NCI-H2107 treated with DMSO at 0.1 percent for 48 hours (cell line): Measurements from ENCODE around the gene TUBGCP2.
A peak's percentile ranks its signal among the peaks of the same experiment; 100 is the strongest.
"Not testable (repeated sequence)": the region's sequence is repeated elsewhere in the genome, so short reads cannot be mapped to it uniquely, and the experiment has no call there.

Experiments
- DNase-seq: peaks from one replicate; lab custom pipeline; 2025; ENCODE audit not compliant: unreplicated experiment; lab: John Stamatoyannopoulos, UW

The TUBGCP2 gene

DNA sequence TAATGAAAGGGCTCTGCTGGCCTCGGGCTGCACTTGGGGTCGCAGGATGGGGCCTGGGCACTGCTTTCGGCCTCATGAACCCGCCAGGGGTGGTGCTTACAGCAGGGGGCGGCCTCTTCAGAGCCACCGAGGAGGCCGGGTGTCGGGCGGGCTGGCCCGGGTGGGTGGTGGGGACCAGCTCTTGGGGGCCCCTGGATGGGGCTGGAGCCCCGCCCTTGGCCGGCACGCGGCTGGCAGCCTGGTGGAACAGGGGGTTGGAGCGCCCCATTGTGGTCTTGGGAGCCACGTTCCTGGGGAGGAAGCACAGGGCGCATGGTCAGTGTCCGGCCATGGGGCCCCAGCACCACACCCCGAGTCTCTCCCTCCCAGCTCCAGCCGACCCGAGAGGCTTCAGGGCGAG, 40.8 kb downstream of the TUBGCP2 start:
- DNase-seq = no peak

DNA sequence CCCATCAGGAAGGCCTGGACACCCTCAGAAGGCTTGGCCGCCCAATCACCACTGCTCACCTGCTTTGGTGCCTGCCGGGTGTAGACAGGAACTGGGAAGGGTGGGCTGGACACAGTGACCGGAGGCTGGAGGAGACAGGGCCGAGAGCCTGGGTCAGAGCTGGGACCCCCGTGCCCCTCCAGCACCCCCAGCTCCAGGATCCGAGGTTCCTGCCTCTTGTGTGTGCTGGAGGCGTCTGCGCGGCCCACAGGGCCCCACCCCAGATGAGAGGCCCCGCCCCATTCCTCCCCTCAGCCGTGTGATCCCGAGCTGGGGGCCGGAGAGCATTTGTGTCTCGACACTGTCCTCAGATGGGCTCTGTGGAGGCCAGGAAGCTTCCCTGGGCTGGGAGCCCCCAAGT, 41.4 kb downstream of the TUBGCP2 start:
- no peak for DNase-seq

DNA sequence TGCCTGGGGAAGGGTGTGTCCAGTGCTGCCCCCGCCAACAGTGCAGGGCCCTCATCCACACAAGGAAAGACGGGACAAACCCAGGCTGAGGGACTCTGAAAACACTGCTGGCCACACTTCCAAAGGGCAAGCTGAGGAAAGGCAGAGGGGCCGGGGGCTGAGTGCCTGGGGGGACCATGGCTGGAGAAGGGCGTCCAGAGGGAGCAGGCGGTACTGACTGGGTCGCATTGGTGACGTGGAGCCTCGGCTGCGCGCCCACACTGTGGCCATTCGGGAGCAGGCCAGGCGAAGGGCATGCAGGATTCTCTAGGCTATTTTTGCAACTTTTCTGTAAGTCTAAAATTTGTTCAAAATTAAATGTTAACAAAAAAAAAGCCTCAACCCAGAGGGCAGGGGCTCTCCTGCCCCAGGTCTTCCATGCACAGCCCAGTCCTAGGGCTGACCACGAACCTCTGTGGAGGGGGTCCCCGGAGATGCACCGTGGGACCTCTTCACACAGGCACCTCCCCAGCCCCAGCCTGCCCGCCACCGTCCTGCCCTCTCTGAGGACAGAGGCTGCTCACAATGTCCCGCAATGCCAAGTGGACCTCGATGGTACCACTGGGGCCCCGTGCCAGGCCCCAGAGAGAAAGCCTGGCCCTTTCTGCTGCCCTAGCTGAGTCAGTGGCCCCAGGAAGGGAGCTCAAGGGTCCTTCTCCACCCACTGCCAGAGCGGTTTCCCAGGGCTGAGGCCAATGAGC, 42.4 kb downstream of the TUBGCP2 start:
- no peak for DNase-seq

DNA sequence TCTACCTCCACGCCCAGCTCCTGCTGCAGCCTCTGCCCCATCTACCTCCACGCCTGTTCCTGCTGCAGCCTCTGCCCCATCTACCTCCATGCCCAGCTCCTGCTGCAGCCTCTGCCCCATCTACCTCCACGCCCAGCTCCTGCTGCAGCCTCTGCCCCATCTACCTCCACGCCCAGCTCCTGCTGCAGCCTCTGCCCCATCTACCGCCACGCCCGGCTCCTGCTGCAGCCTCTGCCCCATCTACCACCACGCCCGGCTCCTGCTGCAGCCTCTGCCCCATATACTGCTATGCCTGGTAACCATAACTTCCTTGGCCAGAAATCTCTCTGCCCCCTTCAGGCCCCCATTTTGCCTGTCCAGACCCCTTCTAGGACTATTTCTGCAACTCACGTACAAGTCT, 43.6 kb downstream of the TUBGCP2 start:
- not testable (repeated sequence) for DNase-seq

DNA sequence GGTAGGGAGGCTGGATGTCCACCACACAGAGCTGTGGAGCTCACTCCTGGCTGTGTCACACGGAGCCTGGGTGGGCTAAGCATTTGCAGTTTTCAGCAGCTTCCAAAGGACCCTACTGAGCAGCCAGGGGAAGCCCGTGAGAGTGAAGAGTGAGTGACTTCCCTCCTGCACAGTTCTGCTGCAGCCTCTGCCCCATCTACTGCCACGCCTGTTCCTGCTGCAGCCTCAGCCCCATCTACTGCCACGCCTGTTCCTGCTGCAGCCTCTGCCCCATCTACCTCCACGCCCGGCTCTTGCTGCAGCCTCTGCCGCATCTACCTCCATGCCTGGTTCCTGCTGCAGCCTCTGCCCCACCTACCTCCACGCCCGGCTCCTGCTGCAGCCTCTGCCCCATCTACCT, 44.2 kb downstream of the TUBGCP2 start:
- DNase-seq = no peak

DNA sequence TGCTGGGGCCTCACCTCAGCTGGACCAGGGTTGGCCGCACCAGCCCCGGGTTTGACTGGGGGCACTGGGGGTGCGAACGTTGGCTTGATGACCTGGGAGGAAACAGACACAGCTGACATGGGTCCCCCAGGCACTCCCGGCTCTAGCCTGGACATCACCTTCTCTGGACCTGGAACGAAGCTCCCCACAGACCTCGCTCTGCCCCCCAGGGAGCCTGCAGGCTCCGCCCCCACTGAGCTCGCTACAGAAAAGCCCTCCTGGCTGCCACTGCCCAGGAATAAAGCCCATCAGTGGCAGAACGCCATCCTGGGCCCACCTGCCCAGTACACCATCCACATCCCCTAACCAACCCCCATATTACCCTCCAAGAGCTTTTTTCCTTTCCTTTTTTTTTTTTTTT, 45.0 kb downstream of the TUBGCP2 start:
- no peak for DNase-seq

DNA sequence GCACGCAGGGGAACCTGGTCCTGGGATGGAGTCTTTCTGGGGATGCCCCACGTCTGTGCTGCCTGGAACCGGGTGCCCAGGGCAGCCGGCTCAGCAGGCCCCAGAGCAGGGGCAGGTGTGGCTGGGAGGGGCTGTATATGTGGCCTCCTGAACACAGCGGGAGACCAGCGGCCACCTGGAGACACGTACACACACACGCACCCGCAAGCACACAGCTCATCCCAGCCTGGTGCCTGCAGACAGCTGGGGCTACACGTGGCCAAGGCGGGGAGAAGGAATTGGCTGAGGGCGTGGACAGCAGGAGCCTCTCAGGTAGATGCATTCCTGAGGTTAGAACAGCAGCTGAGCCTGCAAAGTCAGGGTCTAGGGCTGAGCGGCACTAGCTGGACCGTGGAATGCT, 46.0 kb downstream of the TUBGCP2 start:
- DNase-seq = peak; percentile 10

DNA sequence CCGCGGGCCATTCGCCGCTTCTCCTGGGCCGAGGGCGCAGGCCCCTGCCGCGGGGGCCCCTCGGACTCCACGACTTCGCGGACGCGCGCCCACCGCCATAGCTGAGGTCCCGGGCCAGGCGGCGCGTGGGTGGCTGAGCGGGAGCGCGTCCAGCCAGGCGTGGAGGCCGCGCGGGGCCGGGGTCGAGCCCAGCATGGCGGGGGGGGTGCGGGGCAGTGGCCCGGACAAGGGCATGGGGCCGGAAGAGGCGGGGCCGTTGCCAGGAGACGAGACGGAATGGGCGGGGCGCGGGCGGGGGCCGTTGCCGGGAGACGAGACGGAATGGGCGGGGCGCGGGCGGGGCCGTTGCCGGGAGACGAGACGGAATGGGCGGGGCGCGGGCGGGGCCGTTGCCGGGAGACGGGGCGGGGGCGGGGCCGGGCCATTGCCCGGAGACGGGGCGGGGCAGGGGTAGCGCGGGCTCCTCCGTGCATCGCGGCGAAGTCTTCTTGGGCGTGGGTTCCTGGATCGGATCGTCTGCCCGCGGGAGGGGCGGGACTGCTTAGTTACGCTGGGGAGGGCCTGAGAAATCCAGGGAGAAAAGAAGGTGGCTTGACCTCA, 46.8 kb downstream of the TUBGCP2 start:
- no peak for DNase-seq

DNA sequence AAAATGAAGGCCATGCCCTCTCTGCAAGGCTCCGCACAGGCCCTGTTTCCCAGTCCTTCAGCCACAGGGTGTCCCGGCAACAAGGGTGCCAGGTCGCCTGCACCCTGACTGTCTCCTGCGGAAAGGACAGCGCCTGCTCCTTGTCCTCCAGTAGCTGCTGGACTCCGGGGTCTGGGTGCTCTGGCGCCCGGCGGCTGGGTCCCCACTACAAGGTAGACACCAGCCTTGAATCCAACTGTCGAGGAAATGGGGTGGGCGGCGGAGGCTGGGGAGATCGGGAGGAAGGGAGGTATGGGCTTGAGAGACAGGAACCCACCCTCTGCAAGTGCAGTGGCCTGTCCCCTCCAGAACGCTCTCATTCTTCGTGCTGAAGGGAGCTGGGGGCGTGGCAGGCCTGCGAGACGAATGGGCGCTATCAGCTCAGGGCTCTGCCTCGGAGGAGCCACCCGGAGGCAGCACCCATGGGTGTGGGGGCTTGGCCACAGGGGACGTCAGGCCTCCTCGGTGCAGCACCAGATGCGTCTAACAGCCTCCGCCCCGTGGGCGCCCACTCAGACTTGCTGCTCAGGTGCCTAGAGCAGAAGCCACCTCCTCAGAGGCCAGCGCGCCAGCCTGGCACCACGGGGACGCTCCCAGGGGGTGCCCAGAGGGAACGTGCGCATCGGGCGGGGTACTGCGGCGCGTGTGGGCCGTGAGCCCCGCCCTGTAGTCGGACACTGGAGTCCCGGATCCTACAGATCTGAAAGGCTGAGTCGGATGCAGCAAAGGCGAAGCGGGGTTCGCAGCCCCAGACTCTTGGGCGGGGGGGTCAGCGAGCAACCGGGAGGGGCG, 47.6 kb downstream of the TUBGCP2 start:
- no peak for DNase-seq

DNA sequence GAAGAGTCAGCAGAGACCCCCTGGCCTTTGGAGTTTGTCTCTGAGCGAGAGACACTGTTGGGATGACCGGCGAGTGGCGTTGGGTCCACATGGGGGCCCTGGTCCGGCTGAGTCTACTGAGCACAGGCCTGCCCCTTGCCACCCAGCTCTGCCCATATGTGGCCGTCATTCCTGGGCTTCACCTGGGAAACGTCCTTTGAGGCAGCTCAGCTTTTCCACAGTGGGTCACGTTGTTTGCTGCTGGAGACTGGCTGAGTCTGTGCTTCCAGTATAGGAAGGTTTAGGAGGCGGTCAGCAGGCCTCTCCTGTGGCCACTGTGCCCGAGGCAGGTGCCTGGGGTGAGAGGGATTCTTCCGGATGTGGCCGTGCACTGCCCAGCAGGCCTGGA, 49.1 kb downstream of the TUBGCP2 start:
- DNase-seq = no peak

DNA sequence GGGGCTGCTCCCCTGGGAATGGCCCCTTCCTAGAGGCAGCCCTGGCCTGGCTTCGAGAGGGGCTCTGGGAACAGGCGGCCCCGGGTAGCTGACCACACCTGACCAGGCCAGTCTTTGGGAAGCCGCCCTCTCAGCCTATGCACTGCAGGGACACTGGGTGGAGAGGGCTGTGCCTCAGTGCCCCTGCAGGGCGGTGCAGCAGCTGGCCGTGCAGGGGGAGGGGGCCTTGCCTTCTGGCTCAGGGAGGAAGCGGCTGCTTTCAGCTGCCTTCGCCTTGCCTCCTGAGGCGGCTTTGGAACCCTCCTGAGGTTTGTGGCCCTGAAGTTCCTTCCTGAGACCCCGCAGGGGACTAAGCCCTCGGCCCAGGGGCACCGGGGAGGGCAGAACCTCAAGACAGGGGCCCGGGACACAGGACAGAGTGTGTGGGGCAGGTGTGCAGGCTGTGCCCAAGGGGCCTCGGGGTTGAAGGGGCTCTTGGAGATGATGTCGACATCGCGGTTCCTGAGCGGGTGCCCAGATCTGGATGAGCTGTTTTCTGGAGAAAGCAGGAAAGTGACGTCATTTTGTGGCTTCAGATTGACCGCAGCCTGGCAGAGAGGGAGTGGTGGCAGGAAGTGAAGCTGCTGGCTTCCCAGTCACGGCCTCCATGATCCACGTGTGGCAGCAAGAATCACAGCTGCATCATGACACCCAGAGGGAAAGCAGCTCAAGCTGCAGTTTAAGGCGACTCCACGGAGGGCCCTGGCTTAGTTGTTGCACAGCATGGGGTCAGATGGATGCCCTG, 49.7 kb downstream of the TUBGCP2 start:
- peak; percentile 18 for DNase-seq

DNA sequence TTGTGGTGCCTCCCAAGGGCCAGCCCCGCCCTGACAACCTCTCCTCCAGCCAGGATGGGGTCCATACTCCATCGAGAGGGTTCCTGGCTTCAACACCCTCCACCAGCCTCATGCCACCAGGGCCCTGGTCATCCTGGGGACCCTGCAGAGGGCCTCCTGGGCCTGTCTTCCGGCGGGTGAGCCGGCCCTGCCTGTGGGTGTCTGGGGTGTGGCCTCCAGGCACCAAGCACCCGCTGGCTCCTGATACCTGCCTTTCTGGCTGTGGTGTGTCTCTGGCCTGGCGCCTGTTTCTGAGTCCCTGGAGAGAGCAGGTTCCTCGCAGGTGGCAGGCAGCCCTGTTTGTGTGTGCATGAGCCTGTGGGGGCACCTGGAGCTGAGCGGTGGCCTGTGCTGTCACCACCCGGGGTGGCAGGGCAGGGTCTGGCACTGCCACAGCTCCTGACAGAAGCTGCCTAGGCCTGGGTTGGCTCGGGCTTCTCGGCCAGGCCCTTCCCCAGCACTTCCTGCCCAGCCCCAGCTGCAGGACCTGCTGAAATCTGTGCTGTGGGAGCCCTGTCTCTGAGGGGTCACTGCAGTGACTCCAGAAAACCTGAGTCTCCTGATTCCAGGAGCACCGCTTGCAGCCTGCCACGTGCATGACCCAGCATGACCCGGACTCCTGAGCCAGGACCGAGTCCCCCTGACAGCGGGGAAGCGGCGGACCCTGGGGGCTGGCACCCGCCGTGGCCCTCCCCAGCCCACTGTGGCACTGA, 50.4 kb downstream of the TUBGCP2 start:
- DNase-seq = peak; percentile 49

DNA sequence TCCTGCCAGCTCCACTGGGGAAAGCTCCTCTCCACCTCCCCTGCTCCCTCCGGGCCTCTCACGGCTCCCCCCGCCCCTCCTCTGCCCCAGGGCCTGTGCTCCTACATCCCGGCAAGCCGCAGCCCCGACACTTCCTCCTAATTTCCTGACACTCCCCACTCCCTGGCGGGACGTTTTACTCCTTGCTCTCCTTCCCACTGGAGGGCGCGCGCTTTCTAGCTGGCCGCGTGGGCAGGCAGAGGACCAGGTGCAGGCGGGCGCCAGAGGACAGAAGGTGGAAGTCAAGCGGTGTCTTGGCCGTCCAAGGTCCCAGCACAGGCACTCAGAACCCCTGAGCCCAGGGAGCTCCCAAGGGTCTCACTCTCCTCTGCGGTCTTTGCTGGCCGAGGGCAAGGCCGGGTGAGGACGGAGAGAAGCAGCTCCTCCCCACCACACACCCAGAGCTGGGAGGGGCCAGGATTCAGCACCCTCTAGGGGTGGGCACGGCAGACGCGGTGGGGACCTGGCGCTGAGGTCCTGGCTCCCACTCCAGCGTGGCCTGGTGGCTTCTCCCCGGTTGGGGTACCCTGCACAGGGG, 51.1 kb downstream of the TUBGCP2 start:
- DNase-seq = no peak

DNA sequence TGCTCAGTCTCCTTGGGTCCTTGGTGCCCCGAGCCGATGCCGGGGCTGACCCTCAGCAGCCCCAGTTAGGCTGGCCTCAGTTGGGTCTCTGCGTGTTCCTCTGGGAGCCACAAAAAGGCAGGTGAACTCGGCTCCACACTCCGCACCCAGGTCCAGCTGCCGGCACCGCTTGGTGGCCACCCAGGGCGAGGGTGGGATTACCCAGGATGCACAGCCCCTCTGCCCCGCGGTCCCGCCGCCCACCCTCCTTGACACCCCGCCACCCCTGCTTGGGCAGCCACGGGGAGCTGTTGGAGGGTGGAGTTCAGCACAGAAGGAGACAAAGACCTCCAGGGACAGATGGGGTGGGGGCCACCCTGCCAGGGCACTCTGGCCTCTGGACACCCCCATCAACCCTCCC, 53.3 kb downstream of the TUBGCP2 start:
- DNase-seq = no peak

DNA sequence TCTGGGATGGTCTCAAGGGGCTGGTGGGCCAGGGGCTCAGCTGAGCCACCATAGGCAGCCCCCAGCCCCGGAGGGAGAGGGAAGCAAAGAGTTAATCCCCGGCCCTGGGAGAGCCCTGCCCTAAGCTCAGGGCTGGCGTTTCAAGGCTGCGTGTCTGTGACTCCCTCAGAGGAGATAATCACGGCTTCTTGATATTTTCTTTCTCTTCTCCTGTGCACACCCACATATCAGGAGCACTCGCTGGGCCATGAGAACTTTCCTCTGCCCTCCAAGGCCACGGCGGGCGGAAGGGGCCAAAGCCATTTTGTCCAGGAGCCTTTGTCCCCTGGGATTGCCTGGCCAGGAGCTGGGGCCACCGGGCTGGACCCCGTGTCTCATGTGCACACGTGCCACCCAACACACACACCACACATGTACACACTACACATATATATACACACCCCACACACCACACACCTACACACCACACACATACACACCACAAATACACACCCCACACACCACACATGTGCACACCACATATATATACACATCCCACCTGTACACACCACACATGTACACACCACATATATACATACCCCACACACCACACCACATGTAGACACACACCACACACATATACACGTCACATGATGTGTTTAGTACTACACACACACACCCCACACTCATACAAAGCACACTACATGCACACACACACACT, 54.1 kb downstream of the TUBGCP2 start:
- no peak for DNase-seq

DNA sequence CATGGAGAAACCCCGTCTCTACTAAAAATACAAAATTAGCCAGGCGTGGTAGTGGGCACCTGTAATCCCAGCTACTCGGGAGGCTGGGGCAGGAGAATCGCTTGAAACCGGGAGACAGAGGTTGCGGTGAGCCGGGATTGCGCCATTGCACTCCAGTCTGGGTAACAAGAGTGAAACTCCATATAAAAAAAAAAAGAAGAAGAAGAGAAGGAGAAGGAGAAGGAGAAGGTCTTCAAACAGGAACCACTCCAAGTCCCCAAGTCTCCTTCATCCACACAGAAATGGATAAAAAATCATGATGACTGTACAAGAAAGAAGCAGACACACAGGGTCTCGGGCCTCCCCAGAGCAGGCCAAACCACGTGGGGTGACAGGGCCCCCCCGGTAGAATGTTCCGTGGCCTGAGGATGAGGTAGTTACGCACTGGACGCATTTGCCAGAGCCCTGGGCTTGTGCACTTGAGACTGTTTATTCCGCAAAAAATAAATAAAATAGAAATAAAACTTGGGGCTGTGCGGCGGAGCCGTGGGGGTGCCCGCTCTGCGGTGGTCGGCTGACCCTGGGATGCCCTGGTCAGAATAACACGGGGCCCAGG, 55.2 kb downstream of the TUBGCP2 start:
- no peak for DNase-seq

DNA sequence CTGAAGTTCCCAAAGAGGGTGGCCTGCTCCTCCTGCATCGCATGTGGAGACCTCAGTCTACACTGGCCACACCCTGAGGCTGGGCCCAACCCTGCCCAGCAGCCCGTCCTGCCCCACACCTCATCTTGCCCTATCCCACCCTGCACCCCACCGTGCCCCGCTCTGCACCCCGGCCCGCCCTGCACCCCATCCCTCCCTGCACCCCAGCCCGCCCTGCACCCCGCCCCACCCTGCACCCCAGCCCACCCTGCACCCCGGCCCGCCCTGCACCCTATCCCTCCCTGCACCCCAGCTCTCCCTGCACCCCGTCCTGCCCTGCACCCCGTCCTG, 56.5 kb downstream of the TUBGCP2 start:
- no peak for DNase-seq

DNA sequence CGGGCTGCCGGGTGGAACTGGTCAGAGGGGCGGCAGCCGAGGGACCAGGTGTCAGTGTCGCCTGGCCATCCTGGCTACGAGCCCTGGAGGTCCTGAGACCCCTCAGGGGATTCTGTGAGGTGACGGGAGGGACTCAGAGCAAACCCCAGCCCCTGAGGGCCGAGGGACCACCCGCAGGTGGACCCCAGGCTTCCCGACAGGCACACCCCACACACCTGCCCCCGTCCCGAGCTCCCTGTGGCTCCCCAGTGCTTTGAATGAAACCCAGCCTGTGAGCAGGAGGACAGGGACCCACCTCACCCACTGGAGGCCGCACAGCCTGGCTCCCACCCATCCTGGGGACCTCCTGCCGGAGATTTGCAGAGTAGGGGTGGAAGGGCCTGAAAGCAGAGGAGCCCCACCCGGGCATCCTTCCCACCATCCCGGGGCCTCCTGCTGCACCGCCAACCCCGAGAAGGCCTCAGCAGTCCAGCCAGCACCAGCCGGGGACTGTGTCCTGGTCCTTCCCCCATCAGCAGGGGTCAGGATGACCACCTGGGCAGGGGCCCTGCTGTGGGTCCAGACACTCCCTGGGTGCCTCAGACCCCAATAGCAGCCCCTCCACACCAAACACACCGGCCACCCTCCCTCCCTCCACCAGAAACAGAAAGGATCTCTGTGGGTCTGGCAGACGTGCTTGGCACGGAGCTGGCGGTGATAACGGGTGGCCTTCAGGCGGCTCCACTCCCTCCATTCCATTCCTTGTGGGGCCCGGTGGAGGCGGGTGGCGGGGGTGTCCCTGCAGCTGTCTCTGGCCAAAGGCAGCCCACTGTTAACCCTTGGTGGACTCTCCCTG, 57.1 kb downstream of the TUBGCP2 start:
- no peak for DNase-seq
